GM19328 (cell line): ENCODE data around the gene ANKRD10.

Experiments used
- ATAC-seq: cut with Tn5 transposase; IDR thresholded peaks from one replicate; pipeline ENCODE4 v1.9.1; 2021; ENCODE audit warnings: mild to moderate bottlenecking, moderate library complexity; ENCODE audit not compliant: unreplicated experiment

ANKRD10 gene

GRCh38 chr13:110945928-110946570 lies 31.2 kb upstream of the ANKRD10 start:
- no peak for ATAC-seq

GRCh38 chr13:110944968-110945927 lies 30.4 kb upstream of the ANKRD10 start:
- no peak for ATAC-seq

- peak; percentile 62 for ATAC-seq
These were observed 29.5 kb upstream of the ANKRD10 start for GRCh38 chr13:110944121-110944967.

- no peak for ATAC-seq
These were observed 27.5 kb upstream of the ANKRD10 start for GRCh38 chr13:110942248-110942981.

GRCh38 chr13:110938662-110939421 lies 24.0 kb upstream of the ANKRD10 start:
- no peak for ATAC-seq

- ATAC-seq, result no peak
These were observed 22.8 kb upstream of the ANKRD10 start for GRCh38 chr13:110937511-110938285.

- no peak for ATAC-seq
These were observed 21.6 kb upstream of the ANKRD10 start for GRCh38 chr13:110936519-110936918.

GRCh38 chr13:110932588-110932987 lies 17.7 kb upstream of the ANKRD10 start:
- no peak for ATAC-seq

GRCh38 chr13:110929104-110929777 lies 14.4 kb upstream of the ANKRD10 start:
- no peak for ATAC-seq

- no peak for ATAC-seq
These were observed 10.2 kb upstream of the ANKRD10 start for GRCh38 chr13:110925023-110925612.

- no peak for ATAC-seq
These were observed 9.7 kb upstream of the ANKRD10 start for GRCh38 chr13:110924639-110924934.

- ATAC-seq, result no peak
These were observed 9.1 kb upstream of the ANKRD10 start for GRCh38 chr13:110923777-110924638.

GRCh38 chr13:110923086-110923485 lies 8.2 kb upstream of the ANKRD10 start:
- no peak for ATAC-seq

GRCh38 chr13:110922506-110922905 lies 7.6 kb upstream of the ANKRD10 start:
- no peak for ATAC-seq

GRCh38 chr13:110921695-110922094 lies 6.8 kb upstream of the ANKRD10 start:
- ATAC-seq, result no peak

GRCh38 chr13:110921209-110921608 lies 6.3 kb upstream of the ANKRD10 start:
- ATAC-seq, result no peak

GRCh38 chr13:110920038-110920437 lies 5.2 kb upstream of the ANKRD10 start:
- ATAC-seq, result no peak
